Measurements from ENCODE around the gene FGF9. TPM values are rescaled to one million over a fixed set of nuclear protein-coding genes. Genes with fewer than 3 reads are reported as not detected.

Gene FGF9
- total and polyA plus RNA-seq, 10 donors = 0.06 to 0.26 (median 0.17) TPM; not detected in 4

GRCh38 chr13:21657538-21657937 is 13.3 kb upstream of the FGF9 start:
- 75 to 86% (median 78%) methylated on average over 4 of the region's 4 CpGs for WGBS, 5 donors

GRCh38 chr13:21659087-21659486 is 11.8 kb upstream of the FGF9 start:
- DNase-seq = no peak
- Histone ChIP-seq H3K36me3 (no peaks in the 10 kb centered on the region), H3K27me3 (replicated peaks in 1 of 7) (peaks cover 0 to 31% (median 2%) of the 10 kb centered on the region in 7 donors), H3K27ac (no peak overlapping the region), H3K9me3 (peaks cover 0 to 22% (median 5%) of the 10 kb centered on the region in 8 donors), H3K4me3 (no peak overlapping the region), H3K4me1 (no peaks in the 10 kb centered on the region)
- TF ChIP-seq CTCF (IDR thresholded peaks at IDR 0.05 in 8 of 11, conservative IDR thresholded peaks at IDR 0.05 in 3 of 11) (no peak), POLR2A (IDR thresholded peaks at IDR 0.05) (no peak), POLR2AphosphoS5 (IDR thresholded peaks at IDR 0.05) (no peak)
- WGBS, 5 donors = 61 to 72% (median 69%) methylated on average over 6 of the region's 6 CpGs
- intact Hi-C loops (cut with DNase I; ENCODE audit: low total_unique reads) = no loop called here

More at GRCh38 chr13:21657538-21657937, 13.3 kb upstream of the FGF9 start:
- TF ChIP-seq CTCF (IDR thresholded peaks at IDR 0.05 in 8 of 11, conservative IDR thresholded peaks at IDR 0.05 in 3 of 11) (no peak), POLR2A (IDR thresholded peaks at IDR 0.05) (no peak), POLR2AphosphoS5 (IDR thresholded peaks at IDR 0.05) (no peak)
- Histone ChIP-seq H3K9me3 (peaks cover 0 to 22% (median 5%) of the 10 kb centered on the region in 8 donors), H3K4me1 (no peaks in the 10 kb centered on the region), H3K36me3 (no peaks in the 10 kb centered on the region), H3K4me3 (no peak overlapping the region), H3K27me3 (replicated peaks in 1 of 7) (peaks cover 0 to 26% (median 2%) of the 10 kb centered on the region in 7 donors), H3K27ac (no peak overlapping the region)
- DNase-seq = no peak
- intact Hi-C loops (cut with DNase I; ENCODE audit: low total_unique reads) = no loop called here

- 87 to 94% (median 91%) methylated on average over 2 of the region's 2 CpGs for WGBS, 5 donors
- Histone ChIP-seq H3K9me3 (peaks cover 0 to 21% (median 5%) of the 10 kb centered on the region in 8 donors), H3K27me3 (replicated peaks in 1 of 7) (peaks cover 0 to 50% (median 2%) of the 10 kb centered on the region in 7 donors), H3K27ac (no peak overlapping the region), H3K4me1 (no peaks in the 10 kb centered on the region), H3K36me3 (no peaks in the 10 kb centered on the region), H3K4me3 (no peak overlapping the region)
- intact Hi-C loops (cut with DNase I; ENCODE audit: low total_unique reads) = no loop called here
- TF ChIP-seq CTCF (IDR thresholded peaks at IDR 0.05 in 8 of 11, conservative IDR thresholded peaks at IDR 0.05 in 3 of 11) (no peak), POLR2AphosphoS5 (IDR thresholded peaks at IDR 0.05) (no peak)
- DNase-seq = no peak
These were observed 9.6 kb upstream of the FGF9 start for GRCh38 chr13:21661097-21661909.

GRCh38 chr13:21663197-21663596 is 7.7 kb upstream of the FGF9 start:
- Histone ChIP-seq H3K27me3 (replicated peaks in 1 of 7) (peaks cover 0 to 57% (median 9%) of the 10 kb centered on the region in 7 donors), H3K36me3 (no peaks in the 10 kb centered on the region), H3K4me3 (no peak overlapping the region), H3K27ac (no peak overlapping the region), H3K9me3 (peaks cover 0 to 14% (median 2%) of the 10 kb centered on the region in 8 donors), H3K4me1 (no peaks in the 10 kb centered on the region)
- 84 to 92% (median 88%) methylated on average over 4 of the region's 4 CpGs for WGBS, 5 donors
- intact Hi-C loops (cut with DNase I; ENCODE audit: low total_unique reads) = no loop called here
- no peak for TF ChIP-seq POLR2A (IDR thresholded peaks at IDR 0.05)
- TF ChIP-seq POLR2AphosphoS5 (IDR thresholded peaks at IDR 0.05) = no peak
- TF ChIP-seq CTCF (IDR thresholded peaks at IDR 0.05 in 8 of 11, conservative IDR thresholded peaks at IDR 0.05 in 3 of 11) = no peak
- DNase-seq = no peak

All from spleen (tissue), 11 donors.